Activated naive CD4-positive, alpha-beta T cell treated with anti-CD3 and anti-CD28 coated beads for 36 hours (primary cell): Measurements from ENCODE around the gene KDM4B. TPM values are rescaled to one million over a fixed set of nuclear protein-coding genes. Genes with fewer than 3 reads are reported as not detected.

Experiments used
- CTCF ChIA-PET: fragments of 350-600 bp; sonication (Branson Sonifier 250); formaldehyde crosslinking; loops from one replicate; lab custom pipeline; 2021; ENCODE audit warnings: antibody characterized with exemption; lab: Charles Lee
- DNase-seq: peaks from one replicate; pipeline ENCODE4 v3.0.0-alpha.2; 2020
- H3K27ac Mint-ChIP-seq: one replicate; pipeline ENCODE4 v1.8.0; 2021; ENCODE audit warnings: mild to moderate bottlenecking, mixed read lengths
- H3K27me3 Mint-ChIP-seq: one replicate; pipeline ENCODE4 v1.8.0; 2021; ENCODE audit warnings: low read depth, mixed read lengths
- H3K36me3 Mint-ChIP-seq: one replicate; pipeline ENCODE4 v1.8.0; 2021; ENCODE audit warnings: low read depth, mixed read lengths
- H3K4me1 Mint-ChIP-seq: one replicate; pipeline ENCODE4 v1.8.0; 2021; ENCODE audit warnings: low read depth, mixed read lengths
- H3K4me3 Mint-ChIP-seq: one replicate; pipeline ENCODE4 v1.8.0; 2021; ENCODE audit warnings: mild to moderate bottlenecking, moderate library complexity, mixed read lengths
- H3K9me3 Mint-ChIP-seq: one replicate; pipeline ENCODE4 v1.8.0; 2021; ENCODE audit warnings: mixed read lengths
- intact Hi-C: fragments of 100-400 bp; cut with micrococcal nuclease; formaldehyde crosslinking; loops from one replicate; pipeline ENCODE4 v1.15.1; 2023
- total RNA-seq, 2 experiments: library from RNA; stranded (reverse); gene quantifications; one replicate each; pipeline ENCODE4 v1.2.3, GENCODE V29; 2021

Gene KDM4B
- total RNA-seq, 2 experiments from 2014 or later = 10.5 to 12.7 TPM

DNA sequence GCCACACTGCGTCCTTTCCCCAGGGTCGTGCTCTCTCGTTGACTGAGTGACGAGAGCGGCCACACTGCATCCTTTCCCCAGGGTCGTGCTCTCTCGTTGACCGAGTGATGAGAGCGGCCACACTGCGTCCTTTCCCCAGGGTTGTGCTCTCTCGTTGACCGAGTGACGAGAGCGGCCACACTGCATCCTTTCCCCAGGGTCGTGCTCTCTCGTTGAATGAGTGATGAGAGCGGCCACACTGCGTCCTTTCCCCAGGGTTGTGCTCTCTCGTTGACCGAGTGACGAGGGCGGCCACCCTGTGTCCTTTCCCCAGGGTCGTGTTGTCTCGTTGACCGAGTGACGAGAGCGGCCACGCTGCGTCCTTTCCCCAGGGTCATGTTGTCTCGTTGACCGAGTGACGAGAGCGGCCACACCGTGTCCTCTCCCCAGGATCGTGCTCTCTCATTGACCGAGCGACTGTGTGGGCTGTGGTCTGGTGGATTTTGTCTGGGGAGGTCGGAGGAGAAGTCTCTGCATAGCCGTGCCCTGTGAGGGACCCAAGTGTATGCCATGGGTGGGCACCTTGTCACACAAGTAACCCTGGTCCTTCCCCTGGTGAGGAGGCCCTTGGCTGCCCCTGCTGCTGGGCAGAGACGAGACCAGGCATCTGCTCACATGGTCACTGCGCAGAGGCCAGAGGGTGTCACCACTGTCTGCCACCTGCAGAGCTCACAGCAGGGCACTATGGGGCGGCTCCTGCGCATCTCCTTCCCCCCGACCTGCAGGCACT is 107.7 kb downstream of the KDM4B start:
- CTCF ChIA-PET = interaction anchor here (1.3 kb wide), 1 partner anchor 225 kb away, joined by 3 read pairs; no protein-coding TSS in a partner anchor
- Mint-ChIP-seq H3K27ac (no peak overlapping the region), H3K4me3 (no peak overlapping the region), H3K36me3 (no peaks in the 10 kb centered on the region), H3K4me1 (peaks cover 3% of the 10 kb centered on the region), H3K9me3 (no peaks in the 10 kb centered on the region), H3K27me3 (no peaks in the 10 kb centered on the region)
- intact Hi-C loops = no loop called here
- no peak for DNase-seq

GRCh38 chr19:5077209-5077515 is 108.2 kb downstream of the KDM4B start:
- DNase-seq = no peak
- H3K4me1 Mint-ChIP-seq = peaks cover 3% of the 10 kb centered on the region
- H3K4me3 Mint-ChIP-seq = no peak overlapping the region
- H3K27me3 Mint-ChIP-seq = no peaks in the 10 kb centered on the region
- CTCF ChIA-PET = no interaction called here
- no peaks in the 10 kb centered on the region for H3K9me3 Mint-ChIP-seq
- no peaks in the 10 kb centered on the region for H3K36me3 Mint-ChIP-seq
- no peak overlapping the region for H3K27ac Mint-ChIP-seq
- intact Hi-C loops = no loop called here

- Mint-ChIP-seq H3K36me3 (peaks cover 1% of the 10 kb centered on the region), H3K4me1 (peaks cover 3% of the 10 kb centered on the region), H3K9me3 (no peaks in the 10 kb centered on the region), H3K27ac (no peak overlapping the region), H3K27me3 (no peaks in the 10 kb centered on the region), H3K4me3 (no peak overlapping the region)
- CTCF ChIA-PET = no interaction called here
- no peak for DNase-seq
- intact Hi-C loops = no loop called here
Observed at GRCh38 chr19:5078182-5078581, 109.3 kb downstream of the KDM4B start.

- H3K27ac Mint-ChIP-seq = no peak overlapping the region
- no peak for DNase-seq
- H3K4me3 Mint-ChIP-seq = no peak overlapping the region
- peaks cover 1% of the 10 kb centered on the region for H3K36me3 Mint-ChIP-seq
- intact Hi-C loops = no loop called here
- H3K9me3 Mint-ChIP-seq = no peaks in the 10 kb centered on the region
- no peaks in the 10 kb centered on the region for H3K27me3 Mint-ChIP-seq
- CTCF ChIA-PET = no interaction called here
- peaks cover 2% of the 10 kb centered on the region for H3K4me1 Mint-ChIP-seq
Observed at GRCh38 chr19:5078666-5079065, 109.8 kb downstream of the KDM4B start.

- intact Hi-C loops = no loop called here
- no peak overlapping the region for H3K4me3 Mint-ChIP-seq
- no peaks in the 10 kb centered on the region for H3K9me3 Mint-ChIP-seq
- H3K27me3 Mint-ChIP-seq = no peaks in the 10 kb centered on the region
- H3K27ac Mint-ChIP-seq = no peak overlapping the region
- no peaks in the 10 kb centered on the region for H3K4me1 Mint-ChIP-seq
- CTCF ChIA-PET = no interaction called here
- H3K36me3 Mint-ChIP-seq = peaks cover 1% of the 10 kb centered on the region
- DNase-seq = no peak
Observed at GRCh38 chr19:5079071-5079774, 110.3 kb downstream of the KDM4B start.

- CTCF ChIA-PET = no interaction called here
- Mint-ChIP-seq H3K9me3 (no peaks in the 10 kb centered on the region), H3K36me3 (peaks cover 1% of the 10 kb centered on the region), H3K4me3 (no peak overlapping the region), H3K27ac (no peak overlapping the region), H3K4me1 (no peaks in the 10 kb centered on the region), H3K27me3 (no peaks in the 10 kb centered on the region)
- intact Hi-C loops = no loop called here
- no peak for DNase-seq
Observed at GRCh38 chr19:5080030-5080654, 111.2 kb downstream of the KDM4B start.

GRCh38 chr19:5080809-5081208 is 111.9 kb downstream of the KDM4B start:
- Mint-ChIP-seq H3K27ac (no peak overlapping the region), H3K36me3 (peaks cover 1% of the 10 kb centered on the region), H3K4me3 (no peak overlapping the region), H3K9me3 (no peaks in the 10 kb centered on the region), H3K4me1 (no peaks in the 10 kb centered on the region), H3K27me3 (no peaks in the 10 kb centered on the region)
- intact Hi-C loops = no loop called here
- CTCF ChIA-PET = no interaction called here
- DNase-seq = no peak

DNA sequence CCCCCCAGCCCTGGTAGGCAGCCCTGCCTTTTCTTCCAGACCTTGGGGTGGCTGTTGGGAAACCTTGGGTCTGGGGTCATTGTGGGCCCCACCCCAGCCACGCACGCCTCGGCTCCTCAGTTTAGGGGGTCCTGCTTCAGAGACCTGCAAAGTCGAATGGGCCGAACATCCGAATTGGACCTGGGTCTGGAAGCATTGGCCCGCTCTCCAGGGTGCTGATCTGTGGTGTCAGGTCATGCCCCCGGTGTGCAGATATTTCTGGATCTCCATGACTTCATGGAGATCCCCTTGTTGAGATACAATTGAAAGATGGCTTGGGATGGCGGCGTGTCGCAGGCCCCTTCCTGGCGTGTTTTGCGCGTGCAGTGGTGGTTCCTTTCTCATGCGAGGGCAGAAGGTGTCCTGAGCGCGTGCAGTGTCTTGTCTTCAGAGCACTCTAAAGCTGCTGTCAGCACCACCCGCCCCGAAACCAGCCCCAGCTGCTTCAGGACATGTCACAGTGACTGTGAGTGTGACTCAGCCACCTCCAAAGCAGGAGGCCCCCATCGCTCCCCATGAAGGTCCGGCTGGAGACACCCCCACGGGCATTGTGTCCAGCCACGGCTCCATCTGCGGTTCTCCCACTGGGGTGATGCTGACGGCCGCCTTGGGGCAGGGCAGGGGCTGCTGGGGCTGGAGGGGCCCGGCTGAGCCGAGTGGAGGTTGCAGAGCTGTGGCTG is 112.7 kb downstream of the KDM4B start:
- CTCF ChIA-PET = no interaction called here
- no peak for DNase-seq
- H3K4me3 Mint-ChIP-seq = no peak overlapping the region
- no peaks in the 10 kb centered on the region for H3K4me1 Mint-ChIP-seq
- intact Hi-C loops = no loop called here
- H3K27me3 Mint-ChIP-seq = no peaks in the 10 kb centered on the region
- no peaks in the 10 kb centered on the region for H3K9me3 Mint-ChIP-seq
- H3K36me3 Mint-ChIP-seq = peaks cover 1% of the 10 kb centered on the region
- no peak overlapping the region for H3K27ac Mint-ChIP-seq

GRCh38 chr19:5083547-5083965 is 114.6 kb downstream of the KDM4B start:
- CTCF ChIA-PET = no interaction called here
- intact Hi-C loops = no loop called here
- H3K9me3 Mint-ChIP-seq = no peaks in the 10 kb centered on the region
- no peak for DNase-seq
- H3K27ac Mint-ChIP-seq = no peak overlapping the region
- no peaks in the 10 kb centered on the region for H3K4me1 Mint-ChIP-seq
- H3K4me3 Mint-ChIP-seq = no peak overlapping the region
- peaks cover 1% of the 10 kb centered on the region for H3K36me3 Mint-ChIP-seq
- H3K27me3 Mint-ChIP-seq = no peaks in the 10 kb centered on the region

DNA sequence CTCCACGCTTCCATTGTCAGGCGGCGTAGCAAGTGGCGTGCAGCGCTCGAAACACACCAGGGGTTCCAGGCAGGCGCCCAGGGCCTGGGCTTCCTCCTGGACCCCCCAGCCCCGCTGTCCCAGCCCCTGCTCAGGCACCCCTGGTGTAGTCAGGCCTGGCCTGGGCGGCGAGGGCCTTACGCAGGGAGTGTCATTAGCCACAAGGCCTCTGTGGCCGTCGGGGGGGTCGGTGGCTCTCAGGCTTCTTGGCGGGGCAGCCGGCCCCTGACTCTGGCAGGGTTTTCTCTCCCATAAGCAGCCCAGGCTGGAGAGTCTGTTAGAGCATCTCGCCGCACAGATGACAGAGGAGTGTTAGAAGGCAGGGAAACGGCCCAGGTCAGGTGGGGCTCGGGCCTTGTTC is 116.7 kb downstream of the KDM4B start:
- intact Hi-C loops = no loop called here
- Mint-ChIP-seq H3K9me3 (no peaks in the 10 kb centered on the region), H3K4me1 (no peaks in the 10 kb centered on the region), H3K4me3 (no peak overlapping the region), H3K27ac (no peak overlapping the region), H3K27me3 (no peaks in the 10 kb centered on the region), H3K36me3 (peaks cover 1% of the 10 kb centered on the region)
- CTCF ChIA-PET = interaction anchor here (0.7 kb wide), 1 partner anchor 276 kb away, joined by 3 read pairs; no protein-coding TSS in a partner anchor
- DNase-seq = no peak

DNA sequence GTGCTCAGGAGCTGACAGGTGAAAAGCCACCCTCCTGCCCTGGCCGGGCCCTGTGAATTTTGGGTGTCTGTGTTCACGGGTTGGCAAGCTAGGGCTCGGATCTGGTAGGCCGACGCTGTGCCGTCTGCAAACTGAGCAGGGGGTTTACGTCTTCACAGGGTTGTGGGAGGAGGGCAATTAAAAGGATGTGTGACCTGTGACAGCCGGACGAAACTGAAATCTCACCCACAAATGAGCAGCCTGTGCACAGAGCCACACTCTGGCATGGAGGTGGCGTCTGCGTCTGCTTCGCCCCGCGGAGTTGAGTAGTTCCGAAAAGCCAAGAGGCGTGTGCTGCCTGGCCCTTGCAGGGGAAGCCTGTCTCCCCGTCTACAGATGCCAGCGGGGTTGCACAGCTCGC is 117.3 kb downstream of the KDM4B start:
- intact Hi-C loops = no loop called here
- Mint-ChIP-seq H3K4me1 (no peaks in the 10 kb centered on the region), H3K27me3 (no peaks in the 10 kb centered on the region), H3K27ac (no peak overlapping the region), H3K9me3 (no peaks in the 10 kb centered on the region), H3K36me3 (peaks cover 1% of the 10 kb centered on the region), H3K4me3 (no peak overlapping the region)
- CTCF ChIA-PET = no interaction called here
- no peak for DNase-seq

DNA sequence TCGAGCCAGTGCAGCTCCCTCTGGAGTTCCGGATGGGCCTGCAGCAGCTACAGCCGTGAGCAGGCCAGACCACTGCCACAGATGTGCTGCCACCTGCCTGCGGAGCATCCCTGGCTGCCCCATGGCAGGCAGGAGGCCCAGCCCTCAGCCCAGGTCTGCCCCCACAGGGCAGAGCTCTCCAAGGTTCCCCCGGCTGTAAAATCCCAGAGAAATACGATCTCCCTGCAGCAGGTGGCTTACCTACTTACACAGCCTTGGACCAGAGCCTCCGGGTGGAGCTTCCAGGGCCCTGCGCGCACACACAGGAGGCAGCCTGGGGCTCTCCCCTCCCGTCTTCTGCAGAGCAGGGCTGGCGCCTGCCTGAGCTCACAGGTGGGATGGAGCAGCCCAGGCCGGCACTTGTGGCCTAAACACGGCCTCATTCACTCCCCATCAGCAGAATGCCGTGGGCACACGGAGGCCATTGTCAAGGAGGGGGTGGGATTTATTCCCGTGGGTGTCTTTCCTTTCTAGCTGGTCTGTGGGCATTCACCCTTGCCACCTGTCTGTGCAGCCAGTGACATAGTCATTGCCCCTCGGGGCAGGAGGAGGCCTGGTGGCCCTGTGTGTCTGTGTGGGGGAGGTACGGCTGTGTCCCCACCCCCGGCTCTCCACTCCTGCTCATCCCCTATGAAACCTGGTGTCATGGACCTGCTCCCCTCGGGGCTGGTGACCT is 118.0 kb downstream of the KDM4B start:
- no peaks in the 10 kb centered on the region for H3K27me3 Mint-ChIP-seq
- H3K9me3 Mint-ChIP-seq = no peaks in the 10 kb centered on the region
- DNase-seq = no peak
- H3K4me3 Mint-ChIP-seq = no peak overlapping the region
- intact Hi-C loops = no loop called here
- H3K36me3 Mint-ChIP-seq = peaks cover 1% of the 10 kb centered on the region
- CTCF ChIA-PET = no interaction called here
- no peak overlapping the region for H3K27ac Mint-ChIP-seq
- H3K4me1 Mint-ChIP-seq = no peaks in the 10 kb centered on the region
